K562 (cell line): ENCODE measurements around the gene ELAVL3. TPM values are rescaled to one million over a fixed set of nuclear protein-coding genes. Genes with fewer than 3 reads are reported as not detected.
A peak's percentile ranks its signal among the peaks of the same experiment; 100 is the strongest.

Experiments used
- ATAC-seq: fragments of 200-7000 bp; cut with Tn5 transposase; 3 replicates; pipeline ENCODE4 v1.9.1; 2020; ENCODE audit warnings: moderate library complexity
- BruUV-seq: library from RNA; stranded (reverse); fragments of 400-500 nt; replicated peaks from 2 replicates; lab custom pipeline; 2021; lab: Mats Ljungman, UMichigan
- CTCF ChIA-PET: fragments of 300-600 bp; formaldehyde crosslinking; extraction: SDS; loops from one replicate; lab custom pipeline; 2021; ENCODE audit warnings: low intra/inter-chr PET ratio; lab: Yijun Ruan, JAX
- POLR2A ChIA-PET: fragments of 300-600, 350-650 bp; sonication (Branson Sonifier 250); formaldehyde crosslinking; extraction: SDS; loops from one replicate; lab custom pipeline; 2021; ENCODE audit warnings: antibody characterized with exemption, inconsistent platforms; lab: Yijun Ruan, JAX
- DNase-seq, 4 experiments: peaks; one replicate each; pipeline versions ENCODE4 v3.0.0 to v3.0.0-alpha.2; 2011 to 2018; ENCODE audit warnings: low spot score in 3 of 4, mixed read lengths in 3 of 4; ENCODE audit errors: extremely low read depth in 1 of 4
- FAIRE-seq: peaks from 2 replicates; lab custom pipeline; 2011; peaks lifted over from hg19 to GRCh38; lab: Jason Lieb, UNC
- H2AFZ ChIP-seq: 2 replicates; pipeline ENCODE4 v1.6.0; 2011; ENCODE audit warnings: low read depth, low read length, control low read depth, inconsistent platforms
- H3K27ac ChIP-seq: fragments of 200-600 bp; 3 replicates; pipeline ENCODE4 v1.8.0; 2011; ENCODE audit warnings: low read depth, mild to moderate bottlenecking, control low read depth, inconsistent platforms, low read length, moderate library complexity, mixed read lengths; ENCODE audit errors: extremely low read depth
- H3K27me3 ChIP-seq, 2 experiments: fragments of 300-600 bp in 1 of 2; 2 replicates in 1 of 2; 3 replicates in 1 of 2; pipeline versions ENCODE4 v1.6.0 to v1.8.0; 2011; ENCODE audit warnings: inconsistent platforms in 2 of 2, low read length in 2 of 2, mild to moderate bottlenecking in 1 of 2, mixed read lengths in 1 of 2, moderate library complexity in 1 of 2; ENCODE audit not compliant: control insufficient read depth in 2 of 2, insufficient read depth in 2 of 2
- H3K36me3 ChIP-seq: fragments of 300-600 bp; 3 replicates; pipeline ENCODE4 v1.8.0; 2011; ENCODE audit warnings: mild to moderate bottlenecking, low read length, inconsistent platforms; ENCODE audit not compliant: control insufficient read depth, insufficient read depth
- H3K4me1 ChIP-seq, 2 experiments: fragments of 200-600 bp in 1 of 2; replicated peaks in 1 of 2; 2 replicates in 1 of 2; 3 replicates in 1 of 2; pipeline versions ENCODE4 v1.5.1 to v1.8.0; 2011; ENCODE audit warnings: inconsistent platforms in 2 of 2, low read length in 2 of 2, mild to moderate bottlenecking in 1 of 2, mixed read lengths in 1 of 2, moderate library complexity in 1 of 2; ENCODE audit not compliant: control insufficient read depth in 2 of 2, insufficient read depth in 2 of 2
- H3K4me2 ChIP-seq: 2 replicates; pipeline ENCODE4 v1.6.1; 2011; ENCODE audit warnings: low read length, control low read depth, inconsistent platforms, mixed read lengths; ENCODE audit not compliant: insufficient read depth
- H3K4me3 ChIP-seq: fragments of 200-600 bp; sonication (generic), shearing (Covaris generic); 2 replicates; pipeline ENCODE4 v1.5.1; 2016; ENCODE audit warnings: control low read depth, inconsistent platforms
- H3K79me2 ChIP-seq: fragments of 200-600 bp; 3 replicates; pipeline ENCODE4 v1.8.0; 2011; ENCODE audit warnings: low read length, inconsistent platforms; ENCODE audit not compliant: control insufficient read depth, insufficient read depth
- H3K9ac ChIP-seq, 2 experiments: 2 replicates each; pipeline versions ENCODE4 v1.6.0 to v1.6.1; 2011; ENCODE audit warnings: low read depth in 2 of 2, low read length in 2 of 2, control low read depth in 1 of 2, inconsistent platforms in 1 of 2, mild to moderate bottlenecking in 1 of 2, mixed read lengths in 1 of 2; ENCODE audit not compliant: insufficient read depth in 1 of 2
- H3K9me1 ChIP-seq: one replicate; pipeline ENCODE4 v1.6.0; 2011; ENCODE audit warnings: inconsistent platforms, mild to moderate bottlenecking, low read length, moderate library complexity; ENCODE audit not compliant: control insufficient read depth, insufficient read depth
- H3K9me3 ChIP-seq: replicated peaks from 2 replicates; pipeline ENCODE4 v1.5.1; 2011; ENCODE audit warnings: low read depth, low read length, inconsistent platforms; ENCODE audit not compliant: control insufficient read depth, insufficient read depth
- H4K20me1 ChIP-seq: replicated peaks from 2 replicates; pipeline ENCODE4 v1.6.1; 2011; ENCODE audit warnings: low read length, inconsistent platforms, mixed read lengths; ENCODE audit not compliant: control insufficient read depth, insufficient read depth
- ASH1L ChIP-seq: fragments of 450-650 bp; IDR thresholded peaks from 2 replicates; pipeline ENCODE4 v1.6.1; 2018; ENCODE audit warnings: borderline replicate concordance, mild to moderate bottlenecking, low read depth; ENCODE audit not compliant: partially characterized antibody
- CEBPB ChIP-seq: fragments of 450-650 bp; IDR thresholded peaks from 2 replicates; pipeline ENCODE4 v1.6.1; 2016; ENCODE audit warnings: missing genetic modification characterization, missing compliant biosample characterization
- CREB5 ChIP-seq: fragments of 250-450 bp; sonication (Bioruptor Pico); IDR thresholded peaks from 2 replicates; pipeline ENCODE4 v1.5.0; 2020; ENCODE audit warnings: mild to moderate bottlenecking
- ELF1 ChIP-seq: fragments of 200-800 bp; sonication (Bioruptor generic); IDR thresholded peaks from 2 replicates; pipeline ENCODE4 v1.6.1; 2016; ENCODE audit warnings: missing genetic modification characterization, missing compliant biosample characterization
- HMG20A ChIP-seq: fragments of 450-650 bp; formaldehyde crosslinking; conservative IDR thresholded peaks from 2 replicates; pipeline ENCODE4 v1.4.0; 2020; ENCODE audit warnings: mild to moderate bottlenecking, mixed read lengths
- SLC30A9 ChIP-seq: fragments of 250-450 bp; sonication (Bioruptor Pico); IDR thresholded peaks from 2 replicates; pipeline ENCODE4 v1.8.0; 2022; ENCODE audit warnings: mild to moderate bottlenecking, moderate library complexity
- SRSF1 ChIP-seq: fragments of 200-400 bp; formaldehyde crosslinking; IDR thresholded peaks from 2 replicates; pipeline ENCODE4 v1.6.1; 2017; ENCODE audit warnings: mild to moderate bottlenecking, low read depth, low read length, moderate library complexity
- TCFL5 ChIP-seq: fragments of 250-450 bp; sonication (Bioruptor Pico); conservative IDR thresholded peaks from 2 replicates; pipeline ENCODE4 v1.6.1; 2021; ENCODE audit warnings: mild to moderate bottlenecking, moderate library complexity, matching md5 sums
- THRAP3 ChIP-seq: fragments of 450-650 bp; IDR thresholded peaks from 2 replicates; pipeline ENCODE4 v1.6.1; 2016; ENCODE audit warnings: mild to moderate bottlenecking, inconsistent platforms, borderline replicate concordance
- THRB ChIP-seq: fragments of 450-650 bp; formaldehyde crosslinking; conservative IDR thresholded peaks from 2 replicates; pipeline ENCODE4 v1.4.0; 2022; ENCODE audit warnings: mild to moderate bottlenecking, missing genetic modification characterization
- ZNF175 ChIP-seq: fragments of 200-800 bp; sonication (Bioruptor generic); IDR thresholded peaks from 2 replicates; pipeline ENCODE4 v1.6.1; 2016; ENCODE audit warnings: low read depth, mild to moderate bottlenecking, missing genetic modification characterization, missing compliant biosample characterization
- WGBS: fragments of 100-300 bp; shearing (Covaris generic); methylation state at CpG from one replicate; pipeline ENCODE4 v1.1.6; 2016; ENCODE audit warnings: low coverage, mixed read lengths; ENCODE audit not compliant: insufficient coverage; ENCODE audit errors: missing lambda C conversion rate; 5-methylcytosine and 5-hydroxymethylcytosine counted together
- in situ Hi-C: fragments of 300-500 bp; cut with MboI; formaldehyde crosslinking; loops from 4 replicates; pipeline ENCODE4 v1.15.0; 2018; ENCODE audit warnings: inconsistent platforms, mixed read lengths
- intact Hi-C: fragments of 100-400 bp; cut with micrococcal nuclease; formaldehyde crosslinking; loops from 2 replicates; pipeline ENCODE4 v1.14.2; 2022
- polyA plus RNA-seq, 8 experiments: library from polyadenylated mRNA; depleted of rRNA in 4 of 8; stranded (reverse) in 5 of 8; unstranded in 3 of 8; fragments of >200 nt; fragmentation: Nextera tagmentation in 2 of 8; fragmentation: Illumina TruSeq in 1 of 8; extraction: Ambion mirVana in 2 of 8; extraction: Trizol in 1 of 8; gene quantifications; 2 replicates each; pipeline versions ENCODE4 v1.2.1 to v1.2.3, GENCODE V29; 2011 to 2014; ENCODE audit warnings: inconsistent platforms in 1 of 8, missing spikeins in 1 of 8
- total RNA-seq, 7 experiments: library from RNA; depleted of rRNA in 6 of 7; stranded (reverse); fragments of >200 nt in 6 of 7; fragmentation: Illumina TruSeq in 2 of 7; extraction: Trizol in 2 of 7; gene quantifications; 2 replicates each; pipeline versions ENCODE4 v1.2.1 to v1.2.3, GENCODE V29; 2011 to 2021; ENCODE audit warnings: low replicate concordance in 1 of 7
- TF ChIP-seq, protein P1 (sequence below): fragments of 250-450 bp; sonication (Bioruptor Pico); IDR thresholded peaks from 2 replicates; pipeline ENCODE4 v1.8.0; 2021; ENCODE audit warnings: moderate library complexity, mild to moderate bottlenecking, inconsistent platforms

The ELAVL3 gene
- total and polyA plus RNA-seq, 9 of the 15 experiments (the other 6 are each of a cell fraction or from before 2014, with no cell fraction given): not detected

DNA sequence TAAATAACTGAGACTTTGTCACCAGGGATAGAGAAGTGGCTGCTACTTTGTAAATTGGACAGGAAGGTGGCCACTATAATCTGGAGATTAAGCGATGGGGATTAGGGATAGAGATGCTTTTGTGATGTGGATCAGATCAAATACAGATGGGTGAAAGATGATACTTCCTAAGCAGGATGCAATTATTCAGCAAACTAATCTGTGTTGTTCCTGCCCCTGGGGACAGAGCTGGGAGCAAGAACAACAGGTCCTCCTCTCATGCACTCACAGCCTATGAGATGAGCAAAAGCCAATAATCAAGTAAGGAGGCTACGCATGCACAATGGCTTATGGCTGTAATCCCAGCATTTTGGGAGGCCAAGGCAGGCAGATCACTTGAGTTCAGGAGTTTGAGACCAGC, 66.3 kb downstream of the ELAVL3 start:
- WGBS: 32% methylated on average over 2 of the region's 2 CpGs
- peaks cover 0 to 14% of the 10 kb centered on the region in 2 experiments; a peak in 2 of 5 replicates for H3K4me1 ChIP-seq
- H3K9me3 ChIP-seq: no peaks in the 10 kb centered on the region
- no peak overlapping the region for H2AFZ ChIP-seq
- CTCF ChIA-PET: no interaction called here
- peaks cover 2 to 9% of the 10 kb centered on the region in 2 experiments; a peak in 3 of 5 replicates for H3K27me3 ChIP-seq
- DNase-seq (peak in 1 of 4 experiments; percentile 4), ATAC-seq (no peak), FAIRE-seq (no peak)
- no peaks in the 10 kb centered on the region for H3K36me3 ChIP-seq
- in situ Hi-C loops (no loop called here), intact Hi-C loops (no loop called here)
- no peak overlapping the region for H3K4me3 ChIP-seq
- no peaks in the 10 kb centered on the region for H4K20me1 ChIP-seq
- no peaks in the 10 kb centered on the region for H3K79me2 ChIP-seq
- H3K9me1 ChIP-seq: no peaks in the 10 kb centered on the region
- POLR2A ChIA-PET: interaction anchor here (0.6 kb wide), 2 partner anchors 49 to 1379 kb away, joined by 3 to 4 read pairs; no protein-coding TSS in a partner anchor
- no TSS peak for BruUV-seq
- no peak for TF ChIP-seq ASH1L
- no peak for TF ChIP-seq SLC30A9 (CRISPR knock-in tag)
- no peak for TF ChIP-seq HMG20A (CRISPR knock-in tag)
- no peak for TF ChIP-seq CEBPB
- no peak for TF ChIP-seq THRAP3
- TF ChIP-seq SRSF1: no peak
- TF ChIP-seq, protein P1, sequence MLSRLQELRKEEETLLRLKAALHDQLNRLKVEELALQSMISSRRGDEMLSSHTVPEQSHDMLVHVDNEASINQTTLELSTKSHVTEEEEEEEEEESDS: no peak
- TF ChIP-seq ZNF175 (CRISPR knock-in tag): no peak
- TF ChIP-seq ELF1 (tag): no peak
- TF ChIP-seq TCFL5 (CRISPR knock-in tag): no peak
- TF ChIP-seq THRB (CRISPR knock-in tag): no peak
- no peak for TF ChIP-seq CREB5
- H3K27ac ChIP-seq: no peak overlapping the region
- no peak overlapping the region for H3K4me2 ChIP-seq
- no peak overlapping the region for H3K9ac ChIP-seq
